ENCODE data around the gene JCAD. TPM values are rescaled to one million over a fixed set of nuclear protein-coding genes. Genes with fewer than 3 reads are reported as not detected.

The JCAD gene
- total RNA-seq, 4 donors from 2014 or later: 2.6 to 10.1 (median 6.8) TPM

- H3K36me3 ChIP-seq: no peaks in the 10 kb centered on the region
- no peaks in the 10 kb centered on the region for H3K4me1 ChIP-seq
- no peak for DNase-seq (ENCODE audit: low spot score in 2 of 2)
Measured at GRCh38 chr10:29973921-29974320, 85.5 kb downstream of the JCAD start.

GRCh38 chr10:29970576-29970975 is 88.8 kb downstream of the JCAD start:
- H3K4me1 ChIP-seq: no peaks in the 10 kb centered on the region
- no peaks in the 10 kb centered on the region for H3K27me3 ChIP-seq
- no peak overlapping the region for H3K4me3 ChIP-seq
- H3K36me3 ChIP-seq: no peaks in the 10 kb centered on the region
- DNase-seq (ENCODE audit: low spot score in 2 of 2): no peak
- no peak overlapping the region for H3K27ac ChIP-seq
- TF ChIP-seq POLR2AphosphoS5 (IDR thresholded peaks at IDR 0.05) (no peak), CTCF (IDR thresholded peaks at IDR 0.05) (no peak), EP300 (IDR thresholded peaks at IDR 0.05) (no peak), POLR2A (IDR thresholded peaks at IDR 0.05) (no peak)
- H3K9me3 ChIP-seq: no peaks in the 10 kb centered on the region
- 54% methylated on average over 2 of the region's 2 CpGs for WGBS

More at GRCh38 chr10:29973921-29974320, 85.5 kb downstream of the JCAD start:
- Histone ChIP-seq H3K9me3 (no peaks in the 10 kb centered on the region), H3K27ac (no peak overlapping the region), H3K4me3 (no peak overlapping the region), H3K27me3 (no peaks in the 10 kb centered on the region)
- no peak for TF ChIP-seq POLR2AphosphoS5 (IDR thresholded peaks at IDR 0.05)
- no peak for TF ChIP-seq CTCF (IDR thresholded peaks at IDR 0.05)
- TF ChIP-seq POLR2A (IDR thresholded peaks at IDR 0.05): no peak
- TF ChIP-seq EP300 (IDR thresholded peaks at IDR 0.05): no peak
- WGBS: 41% methylated on average over 5 of the region's 5 CpGs

GRCh38 chr10:29970012-29970396 is 89.4 kb downstream of the JCAD start:
- Histone ChIP-seq H3K4me1 (no peaks in the 10 kb centered on the region), H3K27ac (no peak overlapping the region), H3K9me3 (no peaks in the 10 kb centered on the region), H3K36me3 (no peaks in the 10 kb centered on the region), H3K27me3 (no peaks in the 10 kb centered on the region), H3K4me3 (no peak overlapping the region)
- DNase-seq (ENCODE audit: low spot score in 2 of 2): no peak
- no peak for TF ChIP-seq POLR2AphosphoS5 (IDR thresholded peaks at IDR 0.05)
- 80% methylated on average over 2 of the region's 6 CpGs for WGBS

GRCh38 chr10:29969255-29970011 is 90.0 kb downstream of the JCAD start:
- 61% methylated on average over 11 of the region's 12 CpGs for WGBS
- Histone ChIP-seq H3K27ac (no peak overlapping the region), H3K36me3 (no peaks in the 10 kb centered on the region), H3K4me1 (no peaks in the 10 kb centered on the region), H3K4me3 (no peak overlapping the region), H3K9me3 (no peaks in the 10 kb centered on the region), H3K27me3 (no peaks in the 10 kb centered on the region)
- DNase-seq (ENCODE audit: low spot score in 2 of 2): no peak
- TF ChIP-seq EP300 (IDR thresholded peaks at IDR 0.05): no peak
- no peak for TF ChIP-seq POLR2AphosphoS5 (IDR thresholded peaks at IDR 0.05)
- TF ChIP-seq CTCF (IDR thresholded peaks at IDR 0.05): no peak
- no peak for TF ChIP-seq POLR2A (IDR thresholded peaks at IDR 0.05)

GRCh38 chr10:29968585-29968984 is 90.8 kb downstream of the JCAD start:
- 88% methylated on average over 3 of the region's 3 CpGs for WGBS
- Histone ChIP-seq H3K36me3 (no peaks in the 10 kb centered on the region), H3K4me3 (no peak overlapping the region), H3K27ac (no peak overlapping the region), H3K9me3 (no peaks in the 10 kb centered on the region), H3K27me3 (no peaks in the 10 kb centered on the region), H3K4me1 (no peaks in the 10 kb centered on the region)
- TF ChIP-seq POLR2A (IDR thresholded peaks at IDR 0.05) (no peak), CTCF (IDR thresholded peaks at IDR 0.05) (no peak), EP300 (IDR thresholded peaks at IDR 0.05) (no peak)
- no peak for DNase-seq (ENCODE audit: low spot score in 2 of 2)

Data from suprapubic skin (tissue), 4 donors.